HEK293 (cell line): ENCODE measurements around the gene AEN.

Experiments used
- CTCF ChIA-PET: fragments of 350-600 bp; formaldehyde crosslinking; extraction: SDS; loops from one replicate; lab custom pipeline; 2021; ENCODE audit warnings: antibody characterized with exemption; lab: Yijun Ruan, JAX
- POLR2A ChIA-PET: fragments of 300-600 bp; formaldehyde crosslinking; extraction: SDS; loops from one replicate; lab custom pipeline; 2020; ENCODE audit warnings: antibody characterized with exemption, inconsistent platforms; lab: Yijun Ruan, JAX
- H3K27ac ChIP-seq: fragments of 200-500 bp; sonication (Bioruptor generic); 2 replicates; pipeline ENCODE4 v1.5.1; 2014; ENCODE audit warnings: low read depth, low read length, control low read depth, inconsistent platforms; ENCODE audit errors: extremely low read depth
- H3K36me3 ChIP-seq, 2 experiments: fragments of 200-500 bp in 1 of 2; sonication (Bioruptor generic) in 1 of 2; 1 replicate in 1 of 2; 2 replicates in 1 of 2; pipeline ENCODE4 v1.5.1; 2014 to 2017; ENCODE audit warnings: inconsistent platforms in 2 of 2, low read length in 2 of 2; ENCODE audit not compliant: control insufficient read depth in 2 of 2, insufficient read depth in 1 of 2
- H3K4me1 ChIP-seq: fragments of 200-500 bp; sonication (Bioruptor generic); 2 replicates; pipeline ENCODE4 v1.5.1; 2014; ENCODE audit warnings: mild to moderate bottlenecking, low read length, inconsistent platforms; ENCODE audit not compliant: control insufficient read depth, insufficient read depth
- H3K4me3 ChIP-seq: 2 replicates; pipeline ENCODE4 v1.5.1; 2011; ENCODE audit warnings: low read depth, mild to moderate bottlenecking, control low read depth, low read length, moderate library complexity
- H3K9me3 ChIP-seq: fragments of 200-500 bp; sonication (Bioruptor generic); 2 replicates; pipeline ENCODE4 v1.5.1; 2014; ENCODE audit warnings: low read depth, low read length, inconsistent platforms; ENCODE audit not compliant: control insufficient read depth, insufficient read depth
- GFI1B ChIP-seq: fragments of 450-650 bp; formaldehyde crosslinking; IDR thresholded peaks from 2 replicates; pipeline ENCODE4 v1.5.1; 2016; ENCODE audit warnings: missing biosample characterization, missing genetic modification characterization
- IKZF3 ChIP-seq: fragments of 450-650 bp; IDR thresholded peaks from 2 replicates; pipeline ENCODE4 v1.5.0; 2018; ENCODE audit warnings: missing biosample characterization, mild to moderate bottlenecking, missing genetic modification characterization, moderate library complexity
- KLF10 ChIP-seq: fragments of 450-650 bp; IDR thresholded peaks from 2 replicates; pipeline ENCODE4 v1.5.1; 2018; ENCODE audit warnings: missing biosample characterization, mild to moderate bottlenecking, missing genetic modification characterization
- REPIN1 ChIP-seq: fragments of 450-650 bp; formaldehyde crosslinking; IDR thresholded peaks from 2 replicates; pipeline ENCODE4 v1.5.1; 2017; ENCODE audit warnings: missing biosample characterization, missing genetic modification characterization, low read depth
- SCRT2 ChIP-seq: fragments of 450-650 bp; formaldehyde crosslinking; IDR thresholded peaks from 2 replicates; pipeline ENCODE4 v1.5.1; 2016; ENCODE audit warnings: missing biosample characterization, missing genetic modification characterization
- ZNF16 ChIP-seq: fragments of 450-650 bp; formaldehyde crosslinking; IDR thresholded peaks from 2 replicates; pipeline ENCODE4 v1.5.1; 2016; ENCODE audit warnings: low read depth, missing biosample characterization, missing genetic modification characterization
- ZNF184 ChIP-seq: fragments of 450-650 bp; IDR thresholded peaks from 2 replicates; pipeline ENCODE4 v1.5.1; 2018; ENCODE audit warnings: missing biosample characterization, mild to moderate bottlenecking, missing genetic modification characterization
- ZNF19 ChIP-seq: fragments of 450-650 bp; formaldehyde crosslinking; IDR thresholded peaks from 2 replicates; pipeline ENCODE4; 2016; ENCODE audit warnings: missing biosample characterization, missing genetic modification characterization, low read depth
- ZNF354C ChIP-seq: fragments of 450-650 bp; formaldehyde crosslinking; IDR thresholded peaks from 2 replicates; pipeline ENCODE4 v1.5.1; 2016; ENCODE audit warnings: missing biosample characterization, missing genetic modification characterization, low read depth, borderline replicate concordance
- ZNF37A ChIP-seq: fragments of 450-650 bp; IDR thresholded peaks from 2 replicates; pipeline ENCODE4 v1.5.1; 2018; ENCODE audit warnings: missing biosample characterization, missing genetic modification characterization
- ZNF48 ChIP-seq: fragments of 450-650 bp; formaldehyde crosslinking; IDR thresholded peaks from 2 replicates; pipeline ENCODE4 v1.5.1; 2016; ENCODE audit warnings: missing biosample characterization, missing genetic modification characterization
- ZNF621 ChIP-seq: fragments of 450-650 bp; formaldehyde crosslinking; IDR thresholded peaks from 2 replicates; pipeline ENCODE4 v1.5.1; 2017; ENCODE audit warnings: missing biosample characterization, missing genetic modification characterization
- ZNF677 ChIP-seq: fragments of 450-650 bp; IDR thresholded peaks from 2 replicates; pipeline ENCODE4 v1.5.0; 2018; ENCODE audit warnings: missing biosample characterization, mild to moderate bottlenecking, missing genetic modification characterization, moderate library complexity
- ZNF76 ChIP-seq: fragments of 450-650 bp; formaldehyde crosslinking; IDR thresholded peaks from 2 replicates; pipeline ENCODE4; 2016; ENCODE audit warnings: low read depth, missing biosample characterization, missing genetic modification characterization, borderline replicate concordance
- ZNF768 ChIP-seq: fragments of 450-650 bp; formaldehyde crosslinking; IDR thresholded peaks from 2 replicates; pipeline ENCODE4 v1.5.1; 2018; ENCODE audit warnings: missing biosample characterization, mild to moderate bottlenecking, missing genetic modification characterization
- ZNF777 ChIP-seq: fragments of 450-650 bp; formaldehyde crosslinking; IDR thresholded peaks from 2 replicates; pipeline ENCODE4 v1.5.1; 2017; ENCODE audit warnings: missing biosample characterization, missing genetic modification characterization, borderline replicate concordance
- TF ChIP-seq, protein P1 (sequence below): fragments of 450-650 bp; IDR thresholded peaks from 2 replicates; pipeline ENCODE4 v1.5.1; 2018; ENCODE audit warnings: missing biosample characterization, mild to moderate bottlenecking, missing genetic modification characterization
- TF ChIP-seq, protein P2 (sequence below): fragments of 450-650 bp; formaldehyde crosslinking; IDR thresholded peaks from 2 replicates; pipeline ENCODE4 v1.5.1; 2016; ENCODE audit warnings: missing biosample characterization, missing genetic modification characterization
- TF ChIP-seq, protein P3 (sequence below): fragments of 450-650 bp; IDR thresholded peaks from 2 replicates; pipeline ENCODE4 v1.5.1; 2018; ENCODE audit warnings: missing biosample characterization, missing genetic modification characterization

The AEN gene

DNA sequence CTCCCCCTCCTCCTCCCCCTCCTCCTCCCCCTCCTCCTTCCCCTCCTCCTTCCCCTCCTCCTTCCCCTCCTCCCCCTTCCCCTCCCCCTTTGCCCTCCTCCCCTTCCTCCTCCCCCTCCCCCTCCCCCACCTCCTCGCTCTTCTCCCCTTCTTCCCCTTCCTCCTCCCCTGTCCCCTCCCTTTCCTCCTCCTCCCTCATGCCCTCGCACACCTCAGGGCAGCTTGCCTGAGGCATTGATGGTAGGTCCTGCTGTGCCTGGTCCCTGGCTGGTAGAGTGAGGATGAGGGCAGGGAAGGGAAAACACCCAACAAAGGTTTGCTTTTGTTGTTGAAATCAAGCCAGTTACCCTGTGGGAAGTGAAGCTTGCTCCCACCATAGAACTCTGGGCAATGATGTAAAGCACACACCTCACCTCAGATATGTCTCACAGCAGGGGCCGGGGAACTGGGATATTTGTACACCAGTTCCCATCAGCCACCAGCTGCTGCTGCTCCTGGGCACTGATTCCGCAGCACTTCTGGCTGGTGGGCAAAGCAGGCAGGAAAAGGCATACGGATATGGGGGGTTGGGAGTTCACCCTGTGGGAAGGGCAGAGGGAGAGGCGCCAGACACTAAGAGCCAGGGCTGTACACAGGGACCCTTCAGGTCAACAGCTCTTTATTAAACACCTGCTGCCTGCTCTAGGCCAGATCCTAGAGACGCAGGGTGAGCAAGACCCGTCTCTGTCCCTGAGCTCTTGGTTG, 31.5 kb downstream of the AEN start (continued):
- TF ChIP-seq, protein P1, sequence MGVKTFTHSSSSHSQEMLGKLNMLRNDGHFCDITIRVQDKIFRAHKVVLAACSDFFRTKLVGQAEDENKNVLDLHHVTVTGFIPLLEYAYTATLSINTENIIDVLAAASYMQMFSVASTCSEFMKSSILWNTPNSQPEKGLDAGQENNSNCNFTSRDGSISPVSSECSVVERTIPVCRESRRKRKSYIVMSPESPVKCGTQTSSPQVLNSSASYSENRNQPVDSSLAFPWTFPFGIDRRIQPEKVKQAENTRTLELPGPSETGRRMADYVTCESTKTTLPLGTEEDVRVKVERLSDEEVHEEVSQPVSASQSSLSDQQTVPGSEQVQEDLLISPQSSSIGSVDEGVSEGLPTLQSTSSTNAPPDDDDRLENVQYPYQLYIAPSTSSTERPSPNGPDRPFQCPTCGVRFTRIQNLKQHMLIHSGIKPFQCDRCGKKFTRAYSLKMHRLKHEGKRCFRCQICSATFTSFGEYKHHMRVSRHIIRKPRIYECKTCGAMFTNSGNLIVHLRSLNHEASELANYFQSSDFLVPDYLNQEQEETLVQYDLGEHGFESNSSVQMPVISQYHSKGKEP (tag by site-specific recombination): no peak
- TF ChIP-seq ZNF677 (tag by site-specific recombination): no peak

DNA sequence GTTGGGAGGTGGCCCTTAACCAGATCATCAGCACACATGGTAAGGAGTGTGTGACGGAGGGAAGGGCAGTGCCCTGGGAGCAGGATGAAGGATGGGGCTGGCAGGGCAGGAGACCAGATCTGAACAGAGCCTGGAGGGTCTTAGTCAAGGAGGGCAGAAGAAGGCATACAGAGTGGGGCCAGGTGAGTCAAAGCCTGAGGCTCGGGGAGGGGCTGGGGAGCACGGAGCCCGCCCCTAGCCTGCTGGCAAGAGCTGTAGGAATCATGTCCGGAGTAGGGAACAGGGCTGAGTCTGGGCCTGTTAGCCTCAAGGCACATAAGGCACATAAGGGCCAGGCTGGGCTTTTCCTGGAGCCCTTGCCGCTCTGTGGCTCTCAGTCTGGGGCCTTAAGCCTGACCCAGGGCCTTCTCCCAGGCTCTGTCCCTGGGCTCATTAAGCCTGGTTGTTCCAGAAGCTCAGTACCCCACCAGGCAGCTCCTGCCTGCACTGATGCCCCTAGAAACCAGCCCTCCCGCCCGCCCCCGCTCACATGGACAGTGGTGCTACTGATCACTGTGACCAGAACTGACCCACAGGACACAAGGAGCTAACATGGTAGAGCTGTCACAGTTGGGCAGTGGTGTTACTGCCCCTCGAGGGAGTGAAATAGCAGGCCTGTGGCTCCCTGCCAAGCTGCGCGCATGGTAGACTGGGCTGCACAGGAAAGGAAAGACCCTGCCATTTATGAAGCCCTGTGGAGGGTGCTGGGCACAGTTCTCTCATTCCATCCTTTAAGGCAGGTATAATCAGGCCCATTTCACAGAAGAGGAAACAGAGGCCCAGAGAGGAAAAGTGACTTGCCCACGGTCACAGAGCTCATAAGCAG, 32.3 kb downstream of the AEN start:
- TF ChIP-seq GFI1B (no peak), ZNF184 (tag by site-specific recombination) (no peak), ZNF16 (tag by site-specific recombination) (no peak), ZNF76 (no peak), ZNF37A (tag by site-specific recombination) (no peak), ZNF768 (no peak), ZNF354C (tag by site-specific recombination) (no peak), ZNF48 (tag by site-specific recombination) (no peak), REPIN1 (tag by site-specific recombination) (no peak), ZNF777 (tag by site-specific recombination) (no peak), IKZF3 (tag by site-specific recombination) (no peak), KLF10 (tag by site-specific recombination) (no peak), SCRT2 (tag by site-specific recombination) (no peak), ZNF19 (tag by site-specific recombination) (no peak), ZNF621 (tag by site-specific recombination) (no peak)
- TF ChIP-seq, protein P1 (tag by site-specific recombination): no peak
- TF ChIP-seq, protein P2, sequence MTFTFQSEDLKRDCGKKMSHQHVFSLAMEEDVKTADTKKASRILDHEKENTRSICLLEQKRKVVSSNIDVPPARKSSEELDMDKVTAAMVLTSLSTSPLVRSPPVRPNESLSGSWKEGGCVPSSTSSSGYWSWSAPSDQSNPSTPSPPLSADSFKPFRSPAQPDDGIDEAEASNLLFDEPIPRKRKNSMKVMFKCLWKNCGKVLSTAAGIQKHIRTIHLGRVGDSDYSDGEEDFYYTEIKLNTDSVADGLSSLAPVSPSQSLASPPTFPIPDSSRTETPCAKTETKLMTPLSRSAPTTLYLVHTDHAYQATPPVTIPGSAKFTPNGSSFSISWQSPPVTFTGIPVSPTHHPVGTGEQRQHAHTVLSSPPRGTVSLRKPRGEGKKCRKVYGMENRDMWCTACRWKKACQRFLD (tag by site-specific recombination): no peak
- TF ChIP-seq, protein P3, sequence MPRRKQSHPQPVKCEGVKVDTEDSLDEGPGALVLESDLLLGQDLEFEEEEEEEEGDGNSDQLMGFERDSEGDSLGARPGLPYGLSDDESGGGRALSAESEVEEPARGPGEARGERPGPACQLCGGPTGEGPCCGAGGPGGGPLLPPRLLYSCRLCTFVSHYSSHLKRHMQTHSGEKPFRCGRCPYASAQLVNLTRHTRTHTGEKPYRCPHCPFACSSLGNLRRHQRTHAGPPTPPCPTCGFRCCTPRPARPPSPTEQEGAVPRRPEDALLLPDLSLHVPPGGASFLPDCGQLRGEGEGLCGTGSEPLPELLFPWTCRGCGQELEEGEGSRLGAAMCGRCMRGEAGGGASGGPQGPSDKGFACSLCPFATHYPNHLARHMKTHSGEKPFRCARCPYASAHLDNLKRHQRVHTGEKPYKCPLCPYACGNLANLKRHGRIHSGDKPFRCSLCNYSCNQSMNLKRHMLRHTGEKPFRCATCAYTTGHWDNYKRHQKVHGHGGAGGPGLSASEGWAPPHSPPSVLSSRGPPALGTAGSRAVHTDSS: no peak
- Histone ChIP-seq H3K4me1 (peaks cover 7% of the 10 kb centered on the region; the same call in 1 of the 2 replicates), H3K4me3 (no peak overlapping the region), H3K36me3 (no peaks in the 10 kb centered on the region), H3K9me3 (no peaks in the 10 kb centered on the region), H3K27ac (no peak overlapping the region)
- CTCF ChIA-PET: interaction anchor here (0.6 to 7.8 kb wide), 4 partner anchors 83 to 554 kb away, joined by 3 to 81 read pairs (median 3); no protein-coding TSS in a partner anchor
- POLR2A ChIA-PET: no interaction called here
